ENCODE data around the gene RBP4.

RBP4 gene

GRCh38 chr10:93601146-93601773, at the start of gene RBP4:
RBP4 (minus strand) TSS chr10:93601235; CDS start chr10:93601028, 207 bp downstream.
- no peak for DNase-seq

- no peak for DNase-seq
Measured at GRCh38 chr10:93639791-93640190, 38.8 kb upstream of the RBP4 start.

- no peak for DNase-seq
Measured at GRCh38 chr10:93630625-93631557, 29.9 kb upstream of the RBP4 start.

DNA sequence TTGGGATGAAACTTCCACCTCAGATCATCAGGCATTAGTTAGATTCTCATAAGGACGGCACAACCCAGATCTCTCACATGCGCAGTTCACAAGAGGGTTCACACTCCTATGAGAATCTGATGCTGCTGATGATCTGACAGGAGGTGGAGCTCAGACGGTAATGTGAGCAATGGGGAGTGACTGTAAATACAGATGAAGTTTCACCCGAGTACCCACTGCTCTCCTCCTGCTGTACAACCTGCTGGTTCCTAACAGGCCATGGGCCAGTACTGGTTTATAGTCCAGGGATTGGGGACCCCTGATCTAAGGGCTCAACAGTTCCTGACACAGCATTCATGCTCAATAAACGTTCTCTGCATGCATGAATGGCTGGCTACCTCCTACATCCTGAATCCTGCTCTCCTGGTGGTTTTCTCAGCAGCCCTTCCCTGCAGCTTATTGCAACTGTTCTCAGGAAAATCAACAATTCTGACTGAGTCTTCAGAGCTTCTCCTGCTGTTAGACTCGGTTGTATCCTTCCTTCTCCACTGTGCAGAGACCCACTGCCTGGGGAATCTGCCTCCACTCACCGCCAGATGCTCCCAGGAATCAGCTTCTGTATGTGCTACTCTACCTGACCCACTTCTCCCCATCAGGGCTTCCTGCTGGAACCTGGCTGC, 28.7 kb upstream of the RBP4 start:
- DNase-seq, result no peak

- DNase-seq, result no peak
Measured at GRCh38 chr10:93628858-93629257, 27.8 kb upstream of the RBP4 start.

DNA sequence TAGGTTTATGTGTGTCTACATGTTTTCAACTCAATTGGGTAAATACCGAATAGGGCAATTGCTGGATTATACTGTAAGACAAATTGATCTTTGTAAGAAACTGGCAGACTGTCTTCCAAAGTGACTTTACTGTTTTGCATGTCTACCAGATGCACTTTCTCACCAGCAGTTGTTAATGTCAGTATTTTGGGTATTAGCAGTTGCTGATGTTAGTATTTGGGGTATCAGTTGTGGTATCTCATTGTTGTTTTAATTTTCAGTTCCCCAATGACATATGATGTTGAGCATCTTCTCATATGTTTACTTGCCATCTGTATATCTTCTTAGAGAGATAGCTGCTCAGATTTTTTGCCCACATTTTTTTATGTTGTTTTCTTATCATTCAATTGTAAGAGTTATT, 21.9 kb upstream of the RBP4 start:
- no peak for DNase-seq

GRCh38 chr10:93620925-93621324, 19.9 kb upstream of the RBP4 start:
- no peak for DNase-seq

DNA sequence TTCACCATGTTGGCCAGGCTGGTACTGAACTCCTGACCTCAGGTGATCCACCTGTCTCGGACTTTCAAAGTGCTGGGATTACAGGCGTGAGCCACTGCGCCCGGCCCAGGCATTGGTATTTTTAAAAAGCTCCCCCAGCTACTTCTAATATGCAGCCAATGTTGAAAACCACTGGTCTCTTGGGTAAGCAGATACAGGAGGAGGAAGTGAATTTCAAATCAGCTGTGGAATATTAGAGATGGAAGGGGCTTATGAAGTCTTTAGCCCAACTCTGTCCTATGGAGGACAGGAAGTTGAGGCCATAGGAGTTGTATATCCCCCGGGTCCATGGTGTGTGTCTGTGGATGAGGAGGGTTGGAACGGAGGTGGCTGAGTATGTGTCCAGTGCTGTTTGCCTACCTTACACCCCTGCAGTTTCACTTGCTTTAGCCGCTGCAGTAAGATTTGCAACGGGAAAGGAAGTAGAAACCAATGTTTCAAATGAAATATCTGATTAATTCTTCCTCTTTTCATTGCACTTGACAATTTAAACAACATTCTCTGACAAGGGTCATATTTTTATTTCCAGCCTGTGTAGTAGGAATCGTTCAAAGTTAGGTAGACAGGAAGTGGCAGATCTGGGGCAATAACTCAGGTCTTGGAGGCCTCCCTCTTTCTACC, 14.7 kb upstream of the RBP4 start:
- DNase-seq, result no peak

DNA sequence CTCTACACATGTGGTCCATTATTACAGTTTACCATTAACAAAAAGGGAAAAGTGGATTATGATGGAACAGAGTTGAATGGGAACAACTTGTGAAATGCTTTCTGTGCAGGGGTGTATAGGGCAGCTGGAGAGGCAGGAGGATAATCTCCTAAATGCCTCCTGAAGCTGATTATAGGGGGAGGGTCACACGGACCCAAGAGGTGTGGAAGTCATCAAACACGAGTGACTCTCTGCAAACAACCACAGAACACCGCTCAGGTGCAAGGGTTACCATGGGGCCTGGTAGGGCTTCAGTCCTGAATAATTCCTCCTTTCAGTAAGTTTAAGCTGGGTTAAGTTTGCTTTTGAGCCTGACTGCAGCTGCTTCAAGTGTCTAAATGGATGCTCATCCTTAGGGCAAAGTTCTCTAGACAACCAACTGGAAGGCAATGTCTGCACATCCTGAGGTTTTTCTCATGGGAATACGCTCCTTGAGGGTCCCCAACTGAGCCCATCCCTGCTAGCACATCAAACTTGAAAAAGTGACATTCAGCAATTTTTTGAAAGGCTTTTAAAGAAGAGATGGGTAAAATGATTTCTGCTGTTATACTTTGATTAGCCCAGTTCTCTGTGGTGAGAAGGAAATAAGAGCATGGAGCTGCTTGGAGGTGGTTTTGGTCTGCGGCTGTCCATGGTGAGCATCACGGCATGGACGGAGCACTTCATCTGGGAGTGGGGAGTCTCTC, 13.2 kb upstream of the RBP4 start:
- no peak for DNase-seq

- no peak for DNase-seq
Measured at GRCh38 chr10:93613126-93613525, 12.1 kb upstream of the RBP4 start.

GRCh38 chr10:93612311-93612710, 11.3 kb upstream of the RBP4 start, which contains the start of gene PDE6C:
PDE6C (plus strand) TSS chr10:93612537; CDS start chr10:93612726, 189 bp downstream.
- no peak for DNase-seq

DNA sequence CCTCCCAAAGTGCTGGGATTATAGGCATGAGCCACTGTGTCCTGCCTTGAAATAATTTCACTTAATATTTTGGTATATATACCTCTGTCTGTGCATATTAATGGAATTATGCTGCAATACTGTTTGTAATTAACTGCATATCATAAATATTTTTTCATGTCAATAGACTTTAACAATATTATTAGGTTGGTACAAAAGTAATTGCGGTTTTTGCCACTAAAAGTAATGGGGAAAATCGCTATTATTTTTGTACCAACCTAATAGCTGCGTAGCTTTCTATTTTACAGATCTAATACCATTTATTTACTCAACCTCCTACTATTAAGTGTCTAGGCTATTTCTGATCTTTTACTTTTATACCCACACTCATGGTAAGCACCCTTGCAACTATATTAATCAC, 7.4 kb upstream of the RBP4 start:
- DNase-seq, result no peak

GRCh38 chr10:93604146-93604545, 3.1 kb upstream of the RBP4 start:
- DNase-seq, result no peak

GRCh38 chr10:93603023-93603422, 2.0 kb upstream of the RBP4 start:
- no peak for DNase-seq

DNA sequence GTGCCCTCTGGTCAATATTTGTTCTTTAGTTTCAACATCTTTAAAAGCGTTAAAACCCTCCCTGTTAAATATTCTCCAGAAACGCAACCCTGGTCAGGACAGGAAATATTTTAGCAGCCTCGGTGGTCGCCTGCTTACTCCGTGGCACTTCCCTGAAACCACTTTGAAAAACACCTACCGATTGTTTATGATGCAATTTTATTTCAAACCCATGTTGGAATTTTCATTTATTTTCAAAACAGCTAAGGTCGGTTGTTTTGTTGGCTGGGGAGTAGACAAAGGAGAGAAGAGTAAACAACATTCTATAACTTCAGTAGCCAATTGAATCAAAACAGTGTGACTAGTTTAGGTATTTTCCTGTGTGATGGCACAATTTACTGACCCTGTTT, 733 bp upstream of the RBP4 start:
- DNase-seq, result no peak

- DNase-seq, result no peak
Measured at GRCh38 chr10:93600446-93601145, 439 bp downstream of the RBP4 start.

DNA sequence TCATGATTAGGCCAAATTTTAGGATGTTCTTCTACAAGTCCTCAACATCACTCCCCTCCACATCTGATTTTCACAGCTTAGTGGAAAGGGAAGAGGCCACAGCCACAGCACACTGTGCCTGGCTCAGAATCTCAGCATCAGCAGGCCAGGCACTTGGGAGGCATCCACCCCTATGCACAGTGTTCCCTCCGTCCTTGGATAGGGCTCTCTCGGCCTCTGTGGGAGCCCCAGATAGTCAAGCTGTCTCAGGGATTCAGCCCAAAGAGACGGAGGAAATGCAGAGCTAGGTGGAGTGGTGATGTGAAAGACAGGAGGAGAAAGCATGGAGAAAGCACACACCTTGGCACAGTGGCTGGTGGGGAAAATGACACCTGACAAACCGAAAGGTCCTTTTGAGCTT, 1.3 kb downstream of the RBP4 start:
- DNase-seq, result no peak

DNA sequence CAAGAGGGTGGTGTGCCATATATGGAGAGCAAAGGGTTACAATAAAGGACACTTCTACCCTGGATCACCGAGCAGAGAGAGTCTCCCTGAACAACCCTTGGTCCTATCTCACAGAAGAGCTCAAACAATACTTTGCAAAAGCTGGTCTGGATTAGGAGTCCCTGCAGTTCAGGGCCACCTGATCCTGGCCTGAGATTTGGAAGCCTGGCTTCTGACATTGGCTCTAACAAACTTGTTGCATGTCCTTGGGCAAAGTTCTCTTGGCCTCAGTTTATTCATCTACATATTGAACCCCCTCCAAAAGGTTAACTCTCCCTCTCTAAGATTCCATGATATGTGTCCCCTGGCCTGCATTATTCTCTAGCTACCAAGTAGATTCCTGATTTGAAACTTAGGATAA, 1.7 kb downstream of the RBP4 start:
- DNase-seq, result no peak

DNA sequence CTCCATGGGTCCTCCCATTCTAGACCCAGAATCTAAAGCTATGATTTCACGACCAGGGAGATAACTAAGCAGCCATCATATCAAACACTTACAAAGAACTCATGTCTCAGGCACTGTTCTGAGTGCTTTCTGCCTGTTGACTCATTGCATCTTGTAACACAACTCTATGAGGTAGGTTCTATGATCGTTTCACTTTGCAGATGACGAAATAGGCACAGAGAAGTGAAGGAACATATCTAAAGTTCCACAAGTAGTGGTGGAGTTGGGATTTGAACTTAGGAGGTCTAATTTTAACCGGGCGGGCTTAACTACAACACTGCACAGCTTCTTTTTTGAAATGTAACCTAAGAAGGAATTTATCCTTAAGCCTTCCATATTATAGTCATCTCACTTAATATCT, 2.9 kb downstream of the RBP4 start:
- no peak for DNase-seq

DNA sequence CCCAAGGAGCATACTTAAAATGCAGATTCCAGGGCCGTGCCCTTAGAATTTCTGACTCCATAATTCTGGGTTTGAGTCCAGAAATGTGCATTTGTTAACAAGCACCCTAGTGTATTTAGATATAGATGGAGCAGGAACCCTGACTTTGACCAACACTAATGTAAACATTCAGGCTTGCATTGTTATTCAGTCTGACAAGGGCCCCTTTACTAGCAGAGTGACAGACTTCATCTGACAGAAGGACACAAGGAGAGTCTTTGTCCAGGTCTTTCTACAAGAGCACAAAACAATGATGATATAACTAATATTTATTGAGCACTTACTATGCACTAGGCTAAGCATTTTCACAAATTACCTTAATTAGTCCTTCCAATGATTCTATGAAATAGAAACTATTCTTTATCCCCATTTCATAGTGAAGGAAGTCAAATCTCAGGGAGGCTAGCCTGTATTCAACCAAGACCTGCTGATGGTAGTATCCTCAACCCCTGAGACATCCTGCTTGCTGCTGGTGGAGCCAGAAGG, 3.9 kb downstream of the RBP4 start:
- no peak for DNase-seq

DNA sequence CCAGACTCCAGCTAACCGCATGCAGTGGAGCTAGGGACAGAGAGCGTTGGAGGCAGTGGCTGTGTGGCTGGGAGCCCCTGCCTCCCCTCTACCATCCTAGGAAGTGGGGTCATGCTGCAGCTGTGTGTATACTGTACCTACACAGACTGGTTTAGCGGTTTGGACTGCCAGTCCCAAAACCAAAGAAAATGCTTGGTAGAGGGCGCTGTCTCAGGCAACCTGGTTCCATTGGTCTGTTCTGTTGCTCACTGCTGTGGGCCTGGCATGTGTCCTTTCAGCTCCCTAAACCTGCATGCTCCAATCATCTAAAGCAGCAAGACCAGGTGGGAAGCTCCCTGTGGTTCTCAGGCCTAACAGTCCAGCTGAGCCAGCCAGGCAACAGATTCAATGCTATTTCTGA, 4.5 kb downstream of the RBP4 start:
- DNase-seq, result no peak

Measured in activated naive CD4-positive, alpha-beta T cell treated with anti-CD3 and anti-CD28 coated beads, Interleukin-2, amount 50 U/mL, for 16 hours (primary cell).